Gastrocnemius medialis (tissue), 4 donors: ENCODE data around the gene TLL2.

Source experiments
- POLR2A ChIP-seq, 2 donors: fragments of 450-650 bp; IDR thresholded peaks; one replicate each; pipeline ENCODE4 v1.6.1; 2017; ENCODE audit warnings: antibody characterized with exemption in 2 of 2, mild to moderate bottlenecking in 2 of 2, moderate library complexity in 2 of 2
- TF ChIP-seq, protein P1 (sequence below), 5 experiments: fragments of 450-650 bp in 3 of 5; fragments of 200-600 bp in 2 of 5; sonication (generic) in 2 of 5; IDR thresholded peaks in 4 of 5; conservative IDR thresholded peaks in 1 of 5; 1 replicate in 4 of 5; 2 replicates in 1 of 5; pipeline ENCODE4 v1.5.1; 2016 to 2019; ENCODE audit warnings: antibody characterized with exemption in 5 of 5, mild to moderate bottlenecking in 3 of 5, moderate library complexity in 3 of 5

DNA sequence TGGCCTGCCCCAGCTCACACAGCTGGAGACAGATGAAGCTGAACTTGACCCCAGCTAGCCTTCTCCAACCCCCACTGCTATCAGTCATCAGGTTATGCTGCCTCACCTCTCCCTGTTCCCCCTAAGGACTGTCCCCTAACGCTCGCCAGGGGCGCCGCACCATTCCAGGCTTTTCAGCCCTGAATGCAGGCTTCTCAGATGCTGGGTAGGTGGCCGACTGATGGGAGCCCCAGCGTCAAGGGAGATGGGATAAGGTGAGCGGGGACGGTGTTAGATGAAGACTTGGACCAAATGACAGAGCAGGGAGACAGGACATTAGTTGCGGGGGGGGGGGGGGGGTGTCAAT is 139.1 kb downstream of the TLL2 start:
- TF ChIP-seq, protein P1, sequence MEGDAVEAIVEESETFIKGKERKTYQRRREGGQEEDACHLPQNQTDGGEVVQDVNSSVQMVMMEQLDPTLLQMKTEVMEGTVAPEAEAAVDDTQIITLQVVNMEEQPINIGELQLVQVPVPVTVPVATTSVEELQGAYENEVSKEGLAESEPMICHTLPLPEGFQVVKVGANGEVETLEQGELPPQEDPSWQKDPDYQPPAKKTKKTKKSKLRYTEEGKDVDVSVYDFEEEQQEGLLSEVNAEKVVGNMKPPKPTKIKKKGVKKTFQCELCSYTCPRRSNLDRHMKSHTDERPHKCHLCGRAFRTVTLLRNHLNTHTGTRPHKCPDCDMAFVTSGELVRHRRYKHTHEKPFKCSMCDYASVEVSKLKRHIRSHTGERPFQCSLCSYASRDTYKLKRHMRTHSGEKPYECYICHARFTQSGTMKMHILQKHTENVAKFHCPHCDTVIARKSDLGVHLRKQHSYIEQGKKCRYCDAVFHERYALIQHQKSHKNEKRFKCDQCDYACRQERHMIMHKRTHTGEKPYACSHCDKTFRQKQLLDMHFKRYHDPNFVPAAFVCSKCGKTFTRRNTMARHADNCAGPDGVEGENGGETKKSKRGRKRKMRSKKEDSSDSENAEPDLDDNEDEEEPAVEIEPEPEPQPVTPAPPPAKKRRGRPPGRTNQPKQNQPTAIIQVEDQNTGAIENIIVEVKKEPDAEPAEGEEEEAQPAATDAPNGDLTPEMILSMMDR (IDR thresholded peaks at IDR 0.05 in 4 of 5, conservative IDR thresholded peaks at IDR 0.05 in 1 of 5) = no peak
- TF ChIP-seq POLR2A (IDR thresholded peaks at IDR 0.05) = no peak
